Measurements from ENCODE around the gene NLRP7.
"Not testable (repeated sequence)": the region's sequence is repeated elsewhere in the genome, so short reads cannot be mapped to it uniquely, and the experiment has no call there.

NLRP7 gene

DNA sequence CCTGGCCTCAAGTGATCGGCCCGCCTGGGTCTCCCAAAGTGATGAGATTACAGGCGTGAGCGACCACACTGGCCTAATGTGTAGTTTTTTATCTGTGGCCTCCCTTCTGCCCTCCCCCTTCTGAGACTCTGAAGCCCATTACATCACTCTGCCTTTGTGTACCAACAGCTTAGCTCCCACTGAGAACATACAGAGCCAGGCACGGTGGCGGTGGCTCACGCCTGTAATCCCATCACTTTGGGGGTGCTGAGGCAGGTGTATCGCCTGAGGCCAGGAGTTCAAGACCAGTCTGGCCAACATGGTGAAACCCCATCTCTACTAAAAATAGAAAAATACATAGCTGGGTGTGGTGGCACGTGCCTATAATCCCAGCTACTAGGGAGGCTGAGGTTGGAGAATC is 28.8 kb downstream of the NLRP7 start:
- no peak for DNase-seq

DNA sequence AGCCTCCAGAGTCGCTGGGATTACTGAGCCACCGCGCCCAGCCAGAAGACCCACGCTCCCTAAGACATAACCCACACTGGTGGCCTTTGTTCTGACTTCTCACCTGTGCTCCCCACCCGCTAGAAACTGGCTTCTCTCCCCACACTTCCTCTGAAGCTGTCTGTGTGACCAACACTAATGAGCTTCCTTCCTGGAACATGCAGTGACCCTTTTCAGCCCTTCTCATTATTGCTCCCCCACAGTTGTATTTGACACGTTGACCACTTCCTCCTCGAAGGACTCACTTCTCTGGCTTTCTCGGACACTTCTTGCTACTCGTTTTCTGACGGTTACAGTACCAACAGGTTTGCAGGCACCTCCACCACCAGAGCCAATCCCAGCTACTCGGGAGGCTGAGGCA is 30.5 kb downstream of the NLRP7 start:
- no peak for DNase-seq

DNA sequence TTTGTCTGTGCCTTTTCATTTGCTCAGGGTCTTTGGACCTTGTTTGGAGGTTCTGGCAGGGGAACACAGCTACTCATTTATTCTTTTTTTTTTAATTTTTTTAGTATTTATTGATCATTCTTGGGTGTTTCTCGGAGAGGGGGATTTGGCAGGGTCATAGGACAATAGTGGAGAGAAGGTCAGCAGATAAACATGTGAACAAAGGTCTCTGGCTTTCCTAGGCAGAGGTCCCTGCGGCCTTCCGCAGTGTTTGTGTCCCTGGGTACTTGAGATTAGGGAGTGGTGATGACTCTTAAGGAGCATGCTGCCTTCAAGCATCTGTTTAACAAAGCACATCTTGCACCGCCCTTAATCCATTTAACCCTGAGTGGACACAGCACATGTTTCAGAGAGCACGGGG is 39.4 kb downstream of the NLRP7 start:
- DNase-seq: not testable (repeated sequence)

DNA sequence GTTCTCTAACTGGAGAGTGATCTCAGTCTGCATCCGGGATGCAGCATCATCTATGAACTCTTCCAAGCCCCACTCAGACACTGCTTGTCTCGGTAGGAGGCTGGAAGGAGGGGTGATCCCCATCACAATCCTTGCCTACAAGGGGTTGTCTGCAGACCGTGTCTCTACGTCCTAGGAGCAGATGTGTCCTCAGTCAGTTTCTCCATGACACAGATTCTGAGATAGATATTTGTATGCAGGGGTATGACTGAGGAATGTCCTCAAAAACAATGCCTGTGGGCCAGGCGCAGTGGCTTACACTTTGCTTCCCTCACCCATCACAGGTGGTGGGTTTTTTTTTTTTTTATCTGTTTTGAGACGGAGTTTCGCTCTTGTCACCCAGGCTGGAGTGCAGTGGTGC is 40.5 kb downstream of the NLRP7 start:
- DNase-seq: no peak

DNA sequence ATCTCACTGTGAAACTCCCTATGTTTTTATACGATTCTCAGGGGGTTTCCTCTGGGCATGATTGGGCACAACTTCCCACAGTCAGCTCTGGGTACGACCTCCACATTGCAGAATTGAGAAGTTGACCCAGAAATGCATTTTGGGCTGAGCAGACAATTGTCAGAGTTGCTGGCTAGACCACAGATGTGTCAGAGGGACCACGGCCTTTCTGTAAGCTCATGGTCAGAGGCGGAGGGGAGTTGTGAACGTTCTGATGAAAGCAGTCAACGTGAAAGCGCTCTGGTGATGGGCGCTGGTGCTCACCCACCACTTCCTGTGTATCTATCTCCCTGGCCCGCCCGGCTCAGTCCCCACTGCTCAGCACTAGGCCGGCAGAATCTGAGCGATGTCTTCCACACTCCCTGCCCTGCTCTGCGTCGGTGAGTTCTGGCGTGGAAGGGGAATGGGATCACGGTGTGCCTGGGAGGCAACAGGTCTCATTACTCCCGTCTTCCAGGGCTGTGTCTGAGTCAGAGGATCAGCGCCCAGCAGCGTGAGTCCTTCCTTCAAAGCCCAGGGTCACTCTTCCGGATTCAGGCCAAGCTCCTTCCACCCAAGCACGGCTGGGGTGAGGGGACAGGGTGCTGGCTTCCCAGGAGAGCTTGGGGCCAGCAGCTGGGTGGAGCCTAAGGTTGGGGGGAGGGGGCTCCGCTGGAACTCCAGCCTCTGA is 41.4 kb downstream of the NLRP7 start, which contains the start of gene NCR1:
Gene NCR1, plus strand, starts transcription at position 346 of the 709 bp plus-strand sequence. Its CDS starts 40 bp downstream, at position 386.
- no peak for DNase-seq

DNA sequence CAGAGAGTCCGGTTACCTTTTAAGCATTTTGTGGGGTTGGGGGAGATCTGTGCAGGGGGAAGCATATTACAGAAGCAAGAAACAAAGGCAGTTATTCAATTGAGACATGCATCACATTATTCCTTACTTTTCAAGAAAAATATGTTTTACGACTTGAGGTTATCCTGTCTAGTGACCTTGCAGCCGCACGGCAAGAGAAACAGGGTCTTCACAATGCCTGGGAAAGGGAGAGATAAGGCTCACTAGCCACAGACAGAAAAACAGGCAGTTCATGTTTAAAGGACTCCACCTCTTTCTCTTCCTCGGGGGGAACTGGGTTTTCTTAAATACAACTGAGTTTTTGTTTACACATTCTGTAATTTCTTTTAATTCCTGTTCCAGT is 41.9 kb downstream of the NLRP7 start:
- DNase-seq: no peak

DNA sequence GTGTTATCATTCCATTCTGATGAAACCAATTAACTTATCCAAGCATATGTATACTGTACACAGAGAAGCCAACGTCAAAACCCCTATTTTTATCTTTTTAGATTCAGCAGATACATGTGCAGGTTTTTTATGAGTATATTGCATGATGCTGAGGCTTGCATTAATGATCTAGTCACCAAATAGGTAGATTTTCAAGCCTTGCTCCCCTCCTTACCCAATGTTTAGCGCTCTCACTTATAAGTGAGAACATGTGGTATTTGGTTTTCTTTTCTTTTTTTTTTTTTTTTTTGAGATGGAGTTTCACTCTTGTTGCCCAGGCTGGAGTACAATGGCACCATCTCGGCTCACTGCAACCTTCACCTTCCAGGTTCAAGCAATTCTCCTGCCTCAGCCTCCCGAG is 43.1 kb downstream of the NLRP7 start:
- DNase-seq: not testable (repeated sequence)

DNA sequence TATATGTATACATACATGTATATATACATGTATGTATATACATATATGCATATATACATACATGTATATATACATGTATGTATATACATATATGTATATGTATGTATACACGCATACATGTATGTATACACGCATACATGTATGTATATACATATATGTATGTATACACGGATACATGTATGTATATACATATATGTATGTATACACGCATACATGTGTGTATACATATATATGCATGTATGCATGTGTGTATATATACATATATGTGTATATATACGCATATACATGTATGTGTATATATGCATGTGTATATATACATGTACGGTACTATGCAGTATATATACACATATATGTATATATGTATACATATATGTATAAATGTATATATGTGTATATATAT is 44.0 kb downstream of the NLRP7 start:
- no peak for DNase-seq

DNA sequence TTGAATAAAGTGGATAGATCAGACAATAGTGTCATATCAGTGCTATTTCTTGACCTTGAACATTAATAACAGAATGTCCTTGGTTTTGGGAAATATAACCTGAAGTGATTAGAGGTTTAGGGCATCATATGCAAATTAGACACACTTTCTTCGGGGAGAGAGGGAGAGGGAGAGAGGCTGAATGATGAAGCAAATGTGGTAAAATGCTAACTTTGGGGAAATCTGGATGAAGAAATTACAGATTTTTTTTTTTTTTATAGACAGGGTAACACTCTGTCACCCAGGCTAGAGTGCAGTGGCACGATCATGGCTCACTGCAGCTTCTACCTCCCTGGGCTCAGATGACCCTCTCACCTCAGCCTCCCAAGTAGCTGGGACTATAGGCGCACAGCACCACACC is 45.3 kb downstream of the NLRP7 start:
- no peak for DNase-seq

DNA sequence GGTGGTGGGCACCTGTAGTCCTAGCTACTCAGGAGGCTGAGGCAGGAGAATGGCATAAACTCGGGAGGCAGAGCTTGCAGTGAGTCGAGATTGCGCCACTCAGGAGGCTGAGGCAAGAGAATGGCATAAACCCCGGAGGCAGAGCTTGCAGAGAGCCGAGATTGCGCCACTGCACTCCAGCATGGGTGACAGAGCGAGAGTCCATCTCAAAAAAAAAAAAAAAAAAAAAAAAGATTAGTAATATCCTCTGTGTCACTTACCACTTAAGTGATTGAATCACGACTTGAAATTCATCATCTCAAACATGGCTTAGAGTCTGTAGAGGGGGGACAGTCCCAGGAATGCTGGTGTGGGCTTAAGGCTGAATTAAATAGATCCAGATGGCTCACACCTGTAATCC is 46.2 kb downstream of the NLRP7 start:
- not testable (repeated sequence) for DNase-seq

DNA sequence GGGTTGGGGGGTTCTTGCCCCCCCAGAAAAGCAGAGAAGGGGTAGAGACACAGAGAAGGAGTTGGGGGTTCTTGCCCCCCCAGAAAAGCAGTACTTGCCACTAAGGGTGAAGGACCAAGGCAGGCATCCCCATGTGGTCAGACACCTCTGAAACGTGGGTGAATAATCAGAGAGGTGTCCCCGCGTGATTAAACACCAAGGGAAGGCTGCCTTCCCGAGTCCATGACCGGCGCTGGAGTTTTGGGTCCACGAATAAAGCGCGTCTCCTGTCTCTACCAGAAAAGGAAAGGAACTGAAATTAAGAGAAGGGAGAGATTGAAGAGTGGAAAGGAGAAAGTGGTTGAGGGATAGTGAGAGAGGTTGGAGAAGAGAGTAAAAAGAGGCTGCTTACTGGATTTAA is 47.7 kb downstream of the NLRP7 start:
- DNase-seq: not testable (repeated sequence)

DNA sequence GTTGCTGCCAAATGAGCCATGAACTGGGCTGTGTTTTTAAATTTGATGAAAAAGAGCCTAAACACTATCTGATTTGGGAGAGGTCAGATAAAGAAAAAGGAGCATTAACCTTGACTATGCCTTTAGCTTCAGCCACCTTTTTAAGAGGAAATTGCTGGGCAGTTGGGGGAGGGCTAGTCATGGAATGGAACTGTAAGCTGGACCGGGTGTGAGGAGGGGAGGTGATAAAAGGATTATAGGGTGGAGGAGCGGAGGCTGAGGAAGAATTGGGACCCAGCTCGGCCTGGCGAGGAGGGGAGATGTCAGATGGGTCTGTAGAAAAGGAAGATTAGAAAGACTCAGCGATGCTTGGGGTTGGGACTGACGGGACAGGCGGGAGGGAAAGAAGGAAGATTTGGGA is 48.6 kb downstream of the NLRP7 start:
- not testable (repeated sequence) for DNase-seq

DNA sequence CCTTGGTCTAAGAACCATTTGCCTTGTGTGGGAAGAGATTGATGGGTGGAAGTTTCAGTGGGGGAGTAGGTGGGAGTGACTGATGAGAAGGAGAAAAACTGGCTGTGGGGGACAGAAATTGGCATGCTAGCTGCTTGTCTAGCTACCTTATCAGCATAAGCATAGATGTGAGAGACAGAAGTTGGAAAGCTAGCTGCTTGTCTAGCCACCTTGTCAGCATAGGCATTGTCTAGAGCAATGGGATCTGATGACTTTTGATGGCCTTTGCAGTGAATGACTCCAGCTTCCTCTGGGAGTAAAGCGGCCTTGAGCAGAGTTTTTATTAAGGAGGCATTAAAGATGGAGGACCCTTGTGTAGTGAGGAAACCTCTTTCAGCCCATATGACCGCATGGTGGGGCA is 51.3 kb downstream of the NLRP7 start:
- no peak for DNase-seq

DNA sequence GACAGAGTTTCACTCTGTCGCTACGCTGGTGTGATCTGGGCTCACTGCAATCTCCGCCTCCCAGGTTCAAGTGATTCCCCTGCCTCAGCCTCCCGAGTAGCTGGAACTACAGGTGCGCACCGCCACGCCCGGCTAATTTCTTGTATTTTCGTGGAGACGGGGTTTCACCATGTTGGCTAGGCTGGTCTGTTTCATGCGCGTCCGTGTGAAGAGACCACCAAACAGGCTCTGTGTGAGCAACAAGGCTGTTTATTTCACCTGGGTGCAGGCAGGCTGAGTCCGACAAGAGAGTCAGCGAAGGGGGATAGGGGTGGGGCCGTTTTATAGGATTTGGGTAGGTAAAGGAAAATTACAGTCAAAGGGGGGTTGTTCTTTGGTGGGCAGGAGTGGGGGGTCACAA is 53.2 kb downstream of the NLRP7 start:
- DNase-seq: not testable (repeated sequence)

DNA sequence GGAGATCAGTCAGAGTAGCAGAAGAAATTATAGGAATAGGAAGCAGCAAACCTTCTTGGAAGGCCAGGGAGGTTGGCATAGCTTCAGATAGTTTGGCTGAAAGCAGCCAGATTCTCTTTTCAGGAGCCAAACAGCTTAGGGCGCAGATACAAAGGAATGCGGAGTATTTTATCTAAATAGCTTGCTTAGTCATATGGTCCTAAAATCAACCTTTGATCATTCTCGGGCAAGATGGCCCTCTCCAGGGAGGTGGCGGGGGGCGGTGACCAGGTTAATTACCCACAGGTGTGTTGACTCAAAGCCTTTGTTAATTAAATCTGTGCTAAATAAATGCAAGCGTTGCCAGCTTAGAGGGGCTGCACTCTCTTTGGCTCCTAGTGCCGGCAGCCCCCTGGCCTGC is 53.9 kb downstream of the NLRP7 start:
- DNase-seq: no peak

DNA sequence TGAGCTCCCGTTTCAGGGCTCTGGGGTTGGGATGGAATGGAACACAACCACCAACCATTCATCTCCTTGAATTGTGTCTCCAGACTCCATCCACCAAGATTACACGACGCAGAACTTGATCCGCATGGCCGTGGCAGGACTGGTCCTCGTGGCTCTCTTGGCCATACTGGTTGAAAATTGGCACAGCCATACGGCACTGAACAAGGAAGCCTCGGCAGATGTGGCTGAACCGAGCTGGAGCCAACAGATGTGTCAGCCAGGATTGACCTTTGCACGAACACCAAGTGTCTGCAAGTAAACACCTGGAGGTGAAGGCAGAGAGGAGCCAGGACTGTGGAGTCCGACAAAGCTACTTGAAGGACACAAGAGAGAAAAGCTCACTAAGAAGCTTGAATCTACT is 57.8 kb downstream of the NLRP7 start:
- DNase-seq: no peak

DNA sequence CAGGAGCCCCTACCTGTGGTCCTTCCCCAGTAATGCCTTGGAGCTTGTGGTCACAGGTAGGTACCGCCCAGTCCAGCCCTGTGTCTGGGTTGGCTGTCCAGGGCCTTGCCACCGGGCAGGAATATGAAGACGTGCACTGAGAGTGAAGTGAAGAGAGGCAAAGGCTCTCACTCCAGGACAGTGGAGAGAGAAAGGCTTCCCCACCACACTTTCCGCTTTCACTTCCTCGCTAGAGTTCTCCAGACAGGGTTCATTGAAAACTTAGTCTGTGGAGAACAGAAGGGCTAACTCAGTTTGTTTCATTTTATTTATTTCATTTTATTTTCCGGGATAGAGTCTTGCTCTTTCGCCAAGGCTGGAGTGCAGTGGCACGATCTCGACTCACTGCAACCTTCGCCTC is 59.1 kb downstream of the NLRP7 start:
- no peak for DNase-seq

DNA sequence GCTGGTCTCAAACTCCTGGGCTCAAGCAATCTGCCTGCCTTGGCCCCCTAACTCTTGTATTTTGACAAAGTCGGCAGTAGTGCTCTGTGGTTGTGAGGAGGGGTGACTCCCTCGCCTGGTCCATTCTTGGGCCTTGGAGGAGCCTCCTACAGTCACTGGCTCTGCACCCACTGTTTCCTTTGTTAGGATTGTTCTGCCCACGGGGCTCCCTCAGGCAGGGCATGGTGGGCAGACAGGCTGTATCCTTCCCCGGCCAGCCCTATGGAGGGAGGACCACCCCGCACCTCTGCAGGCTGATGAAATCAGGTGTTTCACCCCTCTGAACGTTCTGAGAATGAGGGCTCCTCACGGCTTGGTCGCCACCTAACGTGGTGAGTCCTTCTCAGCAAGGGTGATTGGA is 64.1 kb downstream of the NLRP7 start:
- no peak for DNase-seq

DNA sequence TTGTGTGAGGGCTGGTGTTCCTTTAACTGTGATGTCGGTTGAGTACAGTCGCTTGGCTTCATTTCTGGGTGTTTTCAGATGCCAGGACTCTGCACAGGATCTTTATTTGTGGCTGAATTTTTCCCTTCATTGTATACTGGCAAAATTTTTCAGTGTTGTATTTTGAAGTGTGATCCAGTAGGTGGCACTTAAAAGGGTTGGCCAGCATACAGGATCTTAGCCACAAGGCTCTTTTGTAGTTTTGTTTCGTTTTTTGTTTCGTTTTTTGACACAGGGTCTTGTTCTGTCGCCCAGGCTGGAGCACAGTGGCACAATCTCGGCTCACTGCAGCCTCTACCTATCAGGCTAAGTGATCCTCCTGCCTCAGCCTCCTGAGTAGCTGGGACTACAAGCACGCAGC is 64.6 kb downstream of the NLRP7 start:
- no peak for DNase-seq

DNA sequence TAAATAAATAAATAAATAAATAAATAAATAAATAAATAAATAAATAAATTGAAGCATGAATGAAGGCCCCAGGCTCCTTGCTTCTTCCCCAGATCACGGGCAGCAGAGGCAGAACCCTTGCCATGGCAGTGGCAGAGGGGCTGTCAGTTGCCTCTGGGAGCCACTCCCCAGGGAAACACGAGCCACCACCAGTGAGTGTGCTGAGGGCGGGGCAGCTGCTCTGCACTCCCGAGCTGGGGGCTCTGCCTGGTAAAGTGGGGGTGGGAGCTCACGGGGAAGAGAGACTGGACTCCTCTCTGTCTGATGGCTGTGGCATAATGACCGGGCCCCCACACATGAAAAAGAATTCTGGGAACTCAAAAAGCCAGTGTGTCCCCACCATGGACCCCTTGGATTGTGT is 65.4 kb downstream of the NLRP7 start:
- DNase-seq: no peak

DNA sequence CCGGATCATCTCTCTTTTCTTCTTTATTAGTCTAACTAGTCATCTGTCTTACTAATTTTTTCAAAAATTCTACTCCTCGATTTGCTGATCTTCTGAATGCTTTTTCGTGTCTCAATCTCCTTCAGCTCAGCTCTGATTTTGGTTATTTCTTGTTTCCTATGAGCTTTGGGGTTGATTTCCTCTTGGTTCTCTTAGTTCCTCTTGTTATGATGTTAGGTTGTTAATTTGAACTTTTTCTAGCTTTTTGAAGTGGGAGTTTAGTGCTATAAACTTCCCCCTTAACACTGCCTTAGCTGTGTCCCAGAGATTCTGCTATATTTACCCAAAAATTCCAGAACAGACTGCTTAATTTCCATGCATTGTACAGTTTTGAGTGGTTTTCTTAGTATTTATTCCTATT is 69.9 kb downstream of the NLRP7 start:
- DNase-seq: no peak

DNA sequence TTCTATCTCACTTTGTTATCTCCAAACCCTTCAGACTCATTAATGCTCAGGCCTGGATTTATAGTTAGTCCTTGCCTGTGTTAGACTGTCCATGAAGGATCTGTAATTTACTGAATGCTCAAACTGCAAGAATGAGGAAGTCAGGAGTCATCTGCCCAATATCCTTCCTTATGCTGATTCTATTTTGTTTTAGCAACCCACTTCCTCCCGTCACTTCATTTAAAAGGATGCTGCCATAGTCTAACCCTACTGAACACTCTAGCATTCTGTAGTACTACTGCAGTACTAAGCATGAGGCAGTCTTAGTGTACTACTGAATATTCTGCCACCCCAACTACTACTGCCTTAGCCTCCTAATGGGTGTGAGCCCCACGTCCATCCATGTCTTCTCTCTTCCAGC is 71.8 kb downstream of the NLRP7 start:
- DNase-seq: no peak

DNA sequence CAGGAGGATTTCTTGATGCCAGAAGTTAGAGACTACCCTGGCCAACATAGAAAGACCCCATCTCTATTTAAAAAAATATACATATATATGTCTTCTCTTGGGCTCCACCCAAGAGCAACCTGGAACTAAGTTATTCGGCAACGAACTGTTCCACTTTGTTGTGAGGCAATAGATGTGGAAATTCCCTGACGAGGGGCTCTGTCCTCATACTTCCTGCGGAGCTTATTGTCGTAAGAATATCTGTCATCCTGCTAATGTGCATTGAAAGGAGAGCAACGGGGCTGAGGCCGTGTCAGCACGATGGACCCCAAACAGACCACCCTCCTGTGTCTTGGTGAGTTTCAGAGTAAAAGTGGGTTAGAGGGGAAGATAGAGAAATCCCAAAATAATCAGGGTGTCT is 73.3 kb downstream of the NLRP7 start, which contains the start of gene FCAR:
Gene FCAR, plus strand, starts transcription at position 246 of the 400 bp plus-strand sequence. Its CDS starts 55 bp downstream, at position 301.
- no peak for DNase-seq

Data from amniotic stem cell (primary cell).